Transverse colon (tissue), 3 donors: ENCODE measurements around the gene RABGAP1L.

ENCODE experiments used
- EP300 ChIP-seq: sonication (generic); formaldehyde crosslinking; IDR thresholded peaks from one replicate; pipeline ENCODE4 v1.6.1; 2017; ENCODE audit warnings: antibody characterized with exemption, low read depth
- TF ChIP-seq, protein P1 (sequence below), 5 experiments: fragments of 200-600 bp in 3 of 5; fragments of 450-650 bp in 2 of 5; sonication (generic) in 3 of 5; IDR thresholded peaks; 1 replicate in 2 of 5; 2 replicates in 3 of 5; pipeline ENCODE4 v1.5.1; 2016 to 2017; ENCODE audit warnings: antibody characterized with exemption in 5 of 5, inconsistent platforms in 3 of 5, mild to moderate bottlenecking in 2 of 5, moderate library complexity in 1 of 5

DNA sequence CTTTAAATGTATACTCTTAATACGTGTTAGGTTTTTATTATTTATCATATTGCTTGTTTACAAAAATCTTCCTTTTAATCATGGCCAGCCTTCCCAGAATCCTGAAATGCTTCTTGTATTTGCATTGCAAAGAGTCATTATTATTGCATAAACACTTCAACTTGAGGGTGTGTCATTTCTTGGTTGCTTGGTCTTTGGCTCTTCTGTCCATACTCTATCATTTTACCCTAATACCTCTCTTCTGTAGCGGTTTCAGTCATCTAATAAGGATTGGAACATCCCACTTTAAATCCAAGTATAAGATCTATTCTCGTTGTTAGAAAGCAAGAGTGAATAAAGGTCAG lies 639.8 kb downstream of the RABGAP1L start:
- TF ChIP-seq, protein P1, sequence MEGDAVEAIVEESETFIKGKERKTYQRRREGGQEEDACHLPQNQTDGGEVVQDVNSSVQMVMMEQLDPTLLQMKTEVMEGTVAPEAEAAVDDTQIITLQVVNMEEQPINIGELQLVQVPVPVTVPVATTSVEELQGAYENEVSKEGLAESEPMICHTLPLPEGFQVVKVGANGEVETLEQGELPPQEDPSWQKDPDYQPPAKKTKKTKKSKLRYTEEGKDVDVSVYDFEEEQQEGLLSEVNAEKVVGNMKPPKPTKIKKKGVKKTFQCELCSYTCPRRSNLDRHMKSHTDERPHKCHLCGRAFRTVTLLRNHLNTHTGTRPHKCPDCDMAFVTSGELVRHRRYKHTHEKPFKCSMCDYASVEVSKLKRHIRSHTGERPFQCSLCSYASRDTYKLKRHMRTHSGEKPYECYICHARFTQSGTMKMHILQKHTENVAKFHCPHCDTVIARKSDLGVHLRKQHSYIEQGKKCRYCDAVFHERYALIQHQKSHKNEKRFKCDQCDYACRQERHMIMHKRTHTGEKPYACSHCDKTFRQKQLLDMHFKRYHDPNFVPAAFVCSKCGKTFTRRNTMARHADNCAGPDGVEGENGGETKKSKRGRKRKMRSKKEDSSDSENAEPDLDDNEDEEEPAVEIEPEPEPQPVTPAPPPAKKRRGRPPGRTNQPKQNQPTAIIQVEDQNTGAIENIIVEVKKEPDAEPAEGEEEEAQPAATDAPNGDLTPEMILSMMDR (IDR thresholded peaks at IDR 0.05) = no peak
- TF ChIP-seq EP300 = no peak
